D721Med (cell line): ENCODE data around the gene SPTBN5.

Experiments used
- DNase-seq: peaks from one replicate; pipeline ENCODE4 v3.0.0; 2011; ENCODE audit warnings: low spot score; ENCODE audit not compliant: insufficient read length
- FAIRE-seq: peaks from 2 replicates; lab custom pipeline; 2011; peaks lifted over from hg19 to GRCh38; lab: Jason Lieb, UNC
- TF ChIP-seq, protein P1 (sequence below): IDR thresholded peaks from 2 replicates; pipeline ENCODE4 v1.5.1; 2012; ENCODE audit warnings: mild to moderate bottlenecking, control low read depth; ENCODE audit not compliant: insufficient read depth; ENCODE audit errors: missing control alignments

Gene SPTBN5

GRCh38 chr15:41873711-41874110 is 20.1 kb downstream of the SPTBN5 start:
- TF ChIP-seq, protein P1, sequence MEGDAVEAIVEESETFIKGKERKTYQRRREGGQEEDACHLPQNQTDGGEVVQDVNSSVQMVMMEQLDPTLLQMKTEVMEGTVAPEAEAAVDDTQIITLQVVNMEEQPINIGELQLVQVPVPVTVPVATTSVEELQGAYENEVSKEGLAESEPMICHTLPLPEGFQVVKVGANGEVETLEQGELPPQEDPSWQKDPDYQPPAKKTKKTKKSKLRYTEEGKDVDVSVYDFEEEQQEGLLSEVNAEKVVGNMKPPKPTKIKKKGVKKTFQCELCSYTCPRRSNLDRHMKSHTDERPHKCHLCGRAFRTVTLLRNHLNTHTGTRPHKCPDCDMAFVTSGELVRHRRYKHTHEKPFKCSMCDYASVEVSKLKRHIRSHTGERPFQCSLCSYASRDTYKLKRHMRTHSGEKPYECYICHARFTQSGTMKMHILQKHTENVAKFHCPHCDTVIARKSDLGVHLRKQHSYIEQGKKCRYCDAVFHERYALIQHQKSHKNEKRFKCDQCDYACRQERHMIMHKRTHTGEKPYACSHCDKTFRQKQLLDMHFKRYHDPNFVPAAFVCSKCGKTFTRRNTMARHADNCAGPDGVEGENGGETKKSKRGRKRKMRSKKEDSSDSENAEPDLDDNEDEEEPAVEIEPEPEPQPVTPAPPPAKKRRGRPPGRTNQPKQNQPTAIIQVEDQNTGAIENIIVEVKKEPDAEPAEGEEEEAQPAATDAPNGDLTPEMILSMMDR, result no peak
- no peak for DNase-seq
- no peak for FAIRE-seq

DNA sequence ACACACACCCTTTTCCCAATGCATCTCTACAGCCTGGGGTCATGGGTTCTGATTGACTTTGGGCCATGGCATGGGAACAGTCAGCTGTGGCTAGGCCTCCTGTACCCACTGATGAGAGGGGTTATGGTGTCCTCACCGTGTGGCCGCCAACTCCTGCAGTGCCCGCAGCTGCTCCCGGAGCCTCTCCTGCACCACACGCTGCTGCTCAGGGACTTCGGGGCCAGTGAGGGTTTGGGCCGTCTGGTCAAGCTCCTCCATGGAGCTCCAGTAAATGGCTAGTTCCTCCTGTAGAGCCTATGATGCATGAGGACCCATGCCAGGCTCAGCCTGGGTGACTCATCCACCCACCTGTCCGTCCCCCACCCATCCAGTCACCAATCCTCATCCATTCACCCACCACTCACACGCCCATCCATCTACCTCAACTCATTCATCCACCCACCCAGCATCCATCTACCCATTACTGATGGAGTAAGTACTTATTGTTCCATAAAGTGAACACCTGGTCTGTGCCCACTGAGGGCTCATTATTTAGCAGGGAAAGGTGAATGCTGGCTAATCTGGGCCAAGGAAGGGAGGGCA is 21.6 kb downstream of the SPTBN5 start:
- FAIRE-seq (no peak), DNase-seq (no peak)
- TF ChIP-seq, protein P1, result no peak

DNA sequence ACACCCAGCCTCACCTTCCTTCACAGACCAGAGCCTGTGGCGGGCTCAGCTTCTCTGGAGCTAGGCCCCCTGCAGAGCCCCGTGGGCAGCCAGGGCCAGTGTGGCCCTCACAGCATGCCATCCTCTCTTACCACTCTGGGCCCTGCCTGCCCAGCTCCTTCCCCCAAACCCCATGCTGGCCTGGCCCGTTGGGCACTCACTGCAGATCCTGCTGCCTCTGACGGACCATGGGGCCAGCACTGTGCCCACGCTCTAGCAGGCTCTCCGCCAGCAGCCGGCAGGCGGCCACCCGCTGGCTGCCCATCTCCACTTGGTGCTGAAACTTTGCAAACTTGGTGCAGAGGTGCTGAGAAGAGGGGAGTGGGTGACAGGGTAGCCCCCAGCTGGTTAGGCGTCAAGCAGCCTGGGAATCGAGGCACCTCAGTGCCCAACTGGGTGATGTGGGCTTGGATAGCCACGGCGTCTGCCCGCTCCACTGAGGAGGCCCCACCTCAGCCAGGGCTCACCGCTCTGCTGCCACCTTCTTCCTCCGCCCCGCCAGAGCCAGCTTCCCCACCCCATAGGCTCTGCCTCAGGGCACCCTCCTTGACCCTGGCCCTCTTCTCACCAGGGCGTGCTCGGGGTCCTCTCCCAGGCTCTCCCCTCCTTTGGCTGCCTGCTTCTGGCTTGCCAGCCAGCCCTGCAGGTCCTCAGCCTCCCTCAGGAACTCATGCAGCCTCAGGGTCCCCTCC is 22.5 kb downstream of the SPTBN5 start:
- FAIRE-seq (no peak), DNase-seq (no peak)

GRCh38 chr15:41870689-41871081 is 23.2 kb downstream of the SPTBN5 start:
- DNase-seq, result no peak
- TF ChIP-seq, protein P1, result no peak
- no peak for FAIRE-seq

More for the DNA sequence above, 22.5 kb downstream of the SPTBN5 start:
- TF ChIP-seq, protein P1, result no peak

GRCh38 chr15:41869770-41870688 is 23.8 kb downstream of the SPTBN5 start:
- no peak for FAIRE-seq
- TF ChIP-seq, protein P1, result no peak
- no peak for DNase-seq

DNA sequence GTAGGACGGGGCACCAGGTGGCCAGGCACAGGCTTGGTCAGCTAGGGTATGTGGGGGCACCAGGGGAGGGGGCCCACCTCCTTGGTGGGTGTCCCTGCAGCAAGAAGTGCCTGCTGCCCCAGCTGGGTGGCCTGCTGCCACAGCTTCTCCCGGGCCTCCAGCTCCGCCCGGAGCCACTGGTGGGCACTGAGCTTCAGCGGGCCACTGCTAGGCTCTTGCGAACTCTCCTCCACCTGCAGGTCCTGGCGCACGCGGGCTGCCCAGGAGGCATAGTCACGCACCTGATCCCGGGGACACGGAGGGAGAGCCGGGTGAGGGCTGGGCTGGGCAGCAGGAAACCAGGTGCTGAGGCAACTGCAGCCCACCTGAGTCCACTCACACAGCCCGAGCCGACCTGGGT is 25.5 kb downstream of the SPTBN5 start:
- FAIRE-seq (no peak), DNase-seq (no peak)
- TF ChIP-seq, protein P1, result no peak
